Measurements from ENCODE around the gene TSPAN9.

GRCh38 chr12:3119192-3119755, 42.1 kb downstream of the TSPAN9 start:
- TF ChIP-seq CTCF (IDR thresholded peaks at IDR 0.05) (no peak), EZH2phosphoT487 (IDR thresholded peaks at IDR 0.05; ENCODE audit: borderline replicate concordance, low read depth) (no peak), YY1 (IDR thresholded peaks at IDR 0.05; ENCODE audit: low read depth) (no peak), SIN3A (IDR thresholded peaks at IDR 0.05; ENCODE audit: borderline replicate concordance, low read depth, low read length) (no peak)
- TF ChIP-seq, protein P1, sequence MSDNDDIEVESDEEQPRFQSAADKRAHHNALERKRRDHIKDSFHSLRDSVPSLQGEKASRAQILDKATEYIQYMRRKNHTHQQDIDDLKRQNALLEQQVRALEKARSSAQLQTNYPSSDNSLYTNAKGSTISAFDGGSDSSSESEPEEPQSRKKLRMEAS (IDR thresholded peaks at IDR 0.05; ENCODE audit: low read depth) = no peak

Measured in SK-N-SH (cell line).